Liver (tissue), 5 donors: Measurements from ENCODE around the gene KCNE5. TPM values are rescaled to one million over a fixed set of nuclear protein-coding genes. Genes with fewer than 3 reads are reported as not detected.

Experiments
- polyA plus RNA-seq, 2 donors: library from polyadenylated mRNA; stranded (reverse) in 1 of 2; unstranded in 1 of 2; fragments of 200-250 nt in 1 of 2; fragments of >200 nt in 1 of 2; fragmentation: Nextera tagmentation in 1 of 2; extraction: Ambion mirVana in 1 of 2; gene quantifications; one replicate each; pipeline versions ENCODE4 v1.2.1 to v1.2.3, GENCODE V29; 2013 to 2015
- small RNA-seq: library from RNA; depleted of rRNA; stranded (forward); fragments of <200 nt; gene quantifications from one replicate; pipeline ENCODE3, GENCODE V24; 2014
- total RNA-seq, 2 donors: library from RNA; depleted of rRNA; stranded (reverse); fragments of >200 nt; gene quantifications; one replicate each; pipeline ENCODE4 v1.2.3, GENCODE V29; 2014
- donor health status: healthy.
- donor health status: healthy.
- donor health status: healthy.

KCNE5 gene
- total and polyA plus RNA-seq, 4 donors = 0.05 to 1.4 (median 0.33) TPM; not detected in 1

Small RNAs within 50 kb of the gene (small RNA-seq; reads per million reads assigned to genes)
- not detected for gene AL118496.2

Other genes with a start within 250 kb of the KCNE5 start
- under 1 TPM; under 0.01 TPM for gene GUCY2F, start 143.1 kb downstream of the KCNE5 start, total RNA-seq
- gene GUCY2F, start 143.1 kb downstream of the KCNE5 start, polyA plus RNA-seq = not detected
- gene NXT2, start 88.3 kb downstream of the KCNE5 start, total RNA-seq = 1 to 10 TPM; 6.0 to 10.0 TPM
- gene NXT2, start 88.3 kb downstream of the KCNE5 start, polyA plus RNA-seq = 1 to 10 TPM; 3.5 to 3.6 TPM
- 100 to 1,000 TPM in 1 of 2 donors, 10 to 100 TPM in 1; 31.1 to 928 TPM for gene ACSL4, start 108.1 kb upstream of the KCNE5 start, total RNA-seq
- 1 to 10 TPM; 5.3 to 8.9 TPM for gene ACSL4, start 108.1 kb upstream of the KCNE5 start, polyA plus RNA-seq